ENCODE data around the gene KCNRG.

GRCh38 chr13:50016444-50016843 lies 1.2 kb downstream of the KCNRG start:
- TF ChIP-seq CTCF (IDR thresholded peaks at IDR 0.05) (no peak), EP300 (IDR thresholded peaks at IDR 0.05) (no peak), POLR2A (IDR thresholded peaks at IDR 0.05) (no peak), POLR2AphosphoS5 (IDR thresholded peaks at IDR 0.05) (no peak)

All from stomach (tissue), 4 donors.